ENCODE results near the gene SPINT2. TPM values are rescaled to one million over a fixed set of nuclear protein-coding genes. Genes with fewer than 3 reads are reported as not detected.

The SPINT2 gene
- polyA plus RNA-seq, 5 donors: 188 to 276 (median 227) TPM

Other genes with a start within 250 kb of the SPINT2 start
- 1 to 10 TPM; 2.0 to 5.3 (median 3.4) TPM for gene DPF1, start 40.4 kb upstream of the SPINT2 start, polyA plus RNA-seq (ENCODE audit: insufficient read depth in 1 of 5, insufficient read length in 5 of 5, low replicate concordance in 1 of 5)
- gene PPP1R14A, start 8.2 kb upstream of the SPINT2 start, polyA plus RNA-seq (ENCODE audit: insufficient read depth in 1 of 5, insufficient read length in 5 of 5, low replicate concordance in 1 of 5): 10 to 100 TPM; 20.6 to 68.4 (median 29.8) TPM
- 10 to 100 TPM; 13.1 to 39.2 (median 18.5) TPM for gene C19orf33, start 39.7 kb downstream of the SPINT2 start, polyA plus RNA-seq (ENCODE audit: insufficient read depth in 1 of 5, insufficient read length in 5 of 5, low replicate concordance in 1 of 5)
- gene YIF1B, start 51.4 kb downstream of the SPINT2 start, polyA plus RNA-seq (ENCODE audit: insufficient read depth in 1 of 5, insufficient read length in 5 of 5, low replicate concordance in 1 of 5): 10 to 100 TPM; 24.0 to 49.7 (median 31.4) TPM
- 1 to 10 TPM; 3.9 to 5.8 (median 4.3) TPM for gene KCNK6, start 55.3 kb downstream of the SPINT2 start, polyA plus RNA-seq (ENCODE audit: insufficient read depth in 1 of 5, insufficient read length in 5 of 5, low replicate concordance in 1 of 5)
- 10 to 100 TPM in 1 of 5 donors, 1 to 10 TPM in 4; 4.9 to 11.7 (median 7.0) TPM for gene CATSPERG, start 71.3 kb downstream of the SPINT2 start, polyA plus RNA-seq (ENCODE audit: insufficient read depth in 1 of 5, insufficient read length in 5 of 5, low replicate concordance in 1 of 5)
- gene PSMD8, start 110.0 kb downstream of the SPINT2 start, polyA plus RNA-seq (ENCODE audit: insufficient read depth in 1 of 5, insufficient read length in 5 of 5, low replicate concordance in 1 of 5): 100 to 1,000 TPM; 116 to 163 (median 134) TPM
- under 1 TPM in 4 of 5 donors, not detected in 1; 0.06 to 0.79 (median 0.51) TPM for gene GGN, start 123.5 kb downstream of the SPINT2 start, polyA plus RNA-seq (ENCODE audit: insufficient read depth in 1 of 5, insufficient read length in 5 of 5, low replicate concordance in 1 of 5)
- gene SPRED3, start 124.1 kb downstream of the SPINT2 start, polyA plus RNA-seq (ENCODE audit: insufficient read depth in 1 of 5, insufficient read length in 5 of 5, low replicate concordance in 1 of 5): under 1 TPM; 0.19 to 0.67 (median 0.41) TPM
- 10 to 100 TPM; 15.1 to 22.6 (median 19.1) TPM for gene FAM98C, start 138.5 kb downstream of the SPINT2 start, polyA plus RNA-seq (ENCODE audit: insufficient read depth in 1 of 5, insufficient read length in 5 of 5, low replicate concordance in 1 of 5)
- gene RASGRP4, start 161.6 kb downstream of the SPINT2 start, polyA plus RNA-seq (ENCODE audit: insufficient read depth in 1 of 5, insufficient read length in 5 of 5, low replicate concordance in 1 of 5): 1 to 10 TPM; 1.7 to 3.4 (median 2.3) TPM
- 10 to 100 TPM in 1 of 5 donors, 1 to 10 TPM in 4; 2.0 to 24.3 (median 3.7) TPM for gene RYR1, start 169.1 kb downstream of the SPINT2 start, polyA plus RNA-seq (ENCODE audit: insufficient read depth in 1 of 5, insufficient read length in 5 of 5, low replicate concordance in 1 of 5)